ENCODE data around the gene PSMG4.

DNA sequence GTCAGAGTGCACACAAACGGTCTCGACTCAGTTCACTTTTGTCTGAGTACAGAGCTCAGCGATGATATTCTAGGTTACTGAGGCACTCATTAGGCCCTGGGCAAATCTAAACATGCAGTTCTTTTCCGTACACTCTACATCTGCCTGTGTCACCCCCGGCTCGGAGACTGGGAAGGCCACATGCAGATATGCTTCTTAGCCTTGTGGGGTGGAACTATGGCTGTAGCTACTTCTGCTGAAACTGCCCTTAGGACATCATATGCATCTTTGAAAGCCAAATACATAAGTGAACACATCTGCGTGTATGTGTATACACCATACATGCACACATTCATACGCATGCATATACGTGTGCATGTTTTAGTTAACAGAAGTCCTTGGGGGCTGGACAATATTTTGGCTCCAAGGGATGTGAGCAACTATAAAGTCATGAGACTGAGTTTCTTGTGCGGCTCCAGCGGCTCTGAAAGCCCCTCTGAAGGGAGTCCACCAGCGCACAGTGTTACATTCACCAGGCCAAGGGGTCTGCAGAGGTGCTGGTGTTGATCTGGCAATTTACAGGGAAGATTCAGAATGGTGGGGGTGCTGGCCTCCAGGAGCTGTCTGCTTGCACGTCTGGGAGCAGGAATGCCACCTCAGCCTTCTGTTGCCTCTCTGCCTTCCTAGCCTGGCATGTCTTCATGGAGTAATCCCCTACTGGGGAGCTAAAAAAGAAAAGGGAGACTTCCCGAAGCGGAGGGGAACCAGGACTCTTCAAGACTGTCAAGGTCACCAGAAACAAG, 31.6 kb downstream of the PSMG4 start:
- TF ChIP-seq, protein P1, sequence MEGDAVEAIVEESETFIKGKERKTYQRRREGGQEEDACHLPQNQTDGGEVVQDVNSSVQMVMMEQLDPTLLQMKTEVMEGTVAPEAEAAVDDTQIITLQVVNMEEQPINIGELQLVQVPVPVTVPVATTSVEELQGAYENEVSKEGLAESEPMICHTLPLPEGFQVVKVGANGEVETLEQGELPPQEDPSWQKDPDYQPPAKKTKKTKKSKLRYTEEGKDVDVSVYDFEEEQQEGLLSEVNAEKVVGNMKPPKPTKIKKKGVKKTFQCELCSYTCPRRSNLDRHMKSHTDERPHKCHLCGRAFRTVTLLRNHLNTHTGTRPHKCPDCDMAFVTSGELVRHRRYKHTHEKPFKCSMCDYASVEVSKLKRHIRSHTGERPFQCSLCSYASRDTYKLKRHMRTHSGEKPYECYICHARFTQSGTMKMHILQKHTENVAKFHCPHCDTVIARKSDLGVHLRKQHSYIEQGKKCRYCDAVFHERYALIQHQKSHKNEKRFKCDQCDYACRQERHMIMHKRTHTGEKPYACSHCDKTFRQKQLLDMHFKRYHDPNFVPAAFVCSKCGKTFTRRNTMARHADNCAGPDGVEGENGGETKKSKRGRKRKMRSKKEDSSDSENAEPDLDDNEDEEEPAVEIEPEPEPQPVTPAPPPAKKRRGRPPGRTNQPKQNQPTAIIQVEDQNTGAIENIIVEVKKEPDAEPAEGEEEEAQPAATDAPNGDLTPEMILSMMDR (conservative IDR thresholded peaks at IDR 0.05; ENCODE audit: low read depth, low read length) = no peak
- TF ChIP-seq EZH2phosphoT487 (IDR thresholded peaks at IDR 0.05; ENCODE audit: borderline replicate concordance, low read length) = no peak
